Measurements from ENCODE around the gene TNXB.

TNXB gene

GRCh38 chr6:32137454-32137853, 28.3 kb upstream of the TNXB start:
- no peak for DNase-seq

- DNase-seq: no peak
Observed at GRCh38 chr6:32133786-32134185, 24.6 kb upstream of the TNXB start.

GRCh38 chr6:32132110-32132509, 23.0 kb upstream of the TNXB start:
- no peak for DNase-seq

- DNase-seq: no peak
Observed at GRCh38 chr6:32131439-32131948, 22.4 kb upstream of the TNXB start.

GRCh38 chr6:32129297-32130088, 20.4 kb upstream of the TNXB start:
- no peak for DNase-seq

GRCh38 chr6:32128751-32129296, 19.7 kb upstream of the TNXB start:
- no peak for DNase-seq

GRCh38 chr6:32127717-32128592, 18.8 kb upstream of the TNXB start, which contains the start of gene ATF6B:
Gene ATF6B, minus strand, starts transcription at chr6:32128246. Its CDS starts 39 bp downstream, at chr6:32128207.
- DNase-seq: peak; percentile 93

GRCh38 chr6:32127409-32127716, 18.2 kb upstream of the TNXB start:
- DNase-seq: no peak

GRCh38 chr6:32126880-32127279, 17.7 kb upstream of the TNXB start:
- DNase-seq: no peak

GRCh38 chr6:32123681-32124080, 14.5 kb upstream of the TNXB start:
- no peak for DNase-seq

- no peak for DNase-seq
Observed at GRCh38 chr6:32120573-32121059, 11.5 kb upstream of the TNXB start.

- DNase-seq: peak; percentile 48
Observed at GRCh38 chr6:32118782-32119628, 9.9 kb upstream of the TNXB start.

- DNase-seq: no peak
Observed at GRCh38 chr6:32117461-32117860, 8.3 kb upstream of the TNXB start.

- DNase-seq: no peak
Observed at GRCh38 chr6:32116674-32117073, 7.5 kb upstream of the TNXB start.

GRCh38 chr6:32115623-32116022, 6.5 kb upstream of the TNXB start:
- DNase-seq: no peak

GRCh38 chr6:32114796-32115195, 5.7 kb upstream of the TNXB start:
- DNase-seq: no peak

GRCh38 chr6:32113386-32114352, 4.5 kb upstream of the TNXB start:
- no peak for DNase-seq

- DNase-seq: no peak
Observed at GRCh38 chr6:32112431-32112980, 3.4 kb upstream of the TNXB start.

GRCh38 chr6:32111424-32112066, 2.4 kb upstream of the TNXB start:
- DNase-seq: no peak

- DNase-seq: no peak
Observed at GRCh38 chr6:32110632-32111031, 1.5 kb upstream of the TNXB start.

Data from T-helper 9 cell (primary cell).